ENCODE measurements around the gene XYLT2. TPM values are rescaled to one million over a fixed set of nuclear protein-coding genes. Genes with fewer than 3 reads are reported as not detected.

XYLT2 gene
- total and polyA plus RNA-seq, 2 of the 13 experiments (the other 11 are each of a cell fraction or from before 2014, with no cell fraction given), result 17.0 to 22.1 TPM

DNA sequence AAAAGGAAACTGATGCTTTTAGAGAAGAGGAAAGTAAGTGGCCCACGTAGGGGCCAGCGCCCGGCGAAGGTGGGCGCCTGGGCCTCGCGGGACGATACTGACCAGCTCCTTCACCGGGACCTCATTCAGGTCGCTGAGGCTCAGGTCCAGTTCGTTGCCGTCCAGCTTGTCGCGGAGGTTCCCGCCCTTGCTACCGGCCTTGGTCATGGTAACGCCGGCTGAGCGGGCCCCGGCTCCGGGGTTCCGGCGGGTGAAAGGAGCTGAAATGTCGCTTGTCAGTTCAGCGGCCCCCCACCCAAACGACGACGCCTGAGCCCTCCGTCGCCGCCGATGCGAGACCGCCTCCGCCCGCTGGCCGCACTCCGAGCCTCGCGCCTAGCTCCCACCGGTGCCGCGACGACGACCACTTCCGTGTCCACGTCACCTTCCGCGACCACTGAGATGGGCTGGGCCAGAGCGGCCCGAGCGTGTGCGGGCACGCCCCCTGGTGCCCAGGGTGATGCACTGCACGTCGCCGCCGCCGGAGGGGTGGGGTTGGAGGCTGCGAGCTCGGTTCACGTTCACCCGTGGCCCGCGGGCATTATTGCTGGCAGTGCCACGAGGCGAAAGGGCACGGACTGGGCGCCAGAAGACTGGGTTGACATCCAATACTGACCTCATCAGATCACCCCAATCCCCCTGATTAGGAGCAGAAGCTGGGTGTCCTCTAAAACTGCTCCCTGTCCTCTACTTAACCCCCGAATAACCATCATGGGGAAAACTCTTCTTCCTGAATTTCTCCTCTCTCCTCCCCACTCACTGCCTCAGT lies 51.4 kb downstream of the XYLT2 start, which contains the start of gene LRRC59 (continued):
- TF ChIP-seq ZNF230 (CRISPR knock-in tag; IDR thresholded peaks at IDR 0.05) (peak; percentile 95), GATA4 (IDR thresholded peaks at IDR 0.05; ENCODE audit: borderline replicate concordance, low read depth) (no peak), ZNF460 (CRISPR knock-in tag; IDR thresholded peaks at IDR 0.05; ENCODE audit: borderline replicate concordance) (peak; percentile 64; the same call in 1 of the 2 replicates), ZMYM3 (CRISPR knock-in tag; IDR thresholded peaks at IDR 0.05) (peak; percentile 95), JUN (CRISPR knock-in tag; IDR thresholded peaks at IDR 0.05) (peak; percentile 97), ZMYM2 (CRISPR knock-in tag; IDR thresholded peaks at IDR 0.05) (peak; percentile 66), DR1 (CRISPR knock-in tag; IDR thresholded peaks at IDR 0.05) (peak; percentile 96), JUND (CRISPR knock-in tag; IDR thresholded peaks at IDR 0.05) (peak; percentile 98), TRIM24 (CRISPR knock-in tag; IDR thresholded peaks at IDR 0.05) (no peak), TGIF2 (CRISPR knock-in tag; IDR thresholded peaks at IDR 0.05) (peak; percentile 100), ESRRA (CRISPR knock-in tag; IDR thresholded peaks at IDR 0.05; ENCODE audit: low read depth) (peak; percentile 89), PHF5A (CRISPR knock-in tag; IDR thresholded peaks at IDR 0.05; ENCODE audit: low read depth, unreplicated experiment) (peak; percentile 91), ZFP37 (CRISPR knock-in tag; IDR thresholded peaks at IDR 0.05; ENCODE audit: borderline replicate concordance) (no peak), ZNF160 (CRISPR knock-in tag; IDR thresholded peaks at IDR 0.05) (peak; percentile 98), ZEB1 (IDR thresholded peaks at IDR 0.05; ENCODE audit: insufficient replicate concordance, low read depth) (no peak), KLF15 (CRISPR knock-in tag; IDR thresholded peaks at IDR 0.05; ENCODE audit: borderline replicate concordance) (peak; percentile 75), HOXA5 (CRISPR knock-in tag; IDR thresholded peaks at IDR 0.05) (peak; percentile 98), MED1 (CRISPR knock-in tag; IDR thresholded peaks at IDR 0.05) (peak; percentile 95), CREM (IDR thresholded peaks at IDR 0.05) (peak; percentile 90), CREM (CRISPR knock-in tag; IDR thresholded peaks at IDR 0.05) (peak; percentile 90), ZNF354B (CRISPR knock-in tag; IDR thresholded peaks at IDR 0.05) (peak; percentile 82), KDM5B (CRISPR knock-in tag; IDR thresholded peaks at IDR 0.05; ENCODE audit: borderline replicate concordance) (peak; percentile 99), POLR2AphosphoS2 (IDR thresholded peaks at IDR 0.05; ENCODE audit: low read depth, low read length) (peak; percentile 75; the same call in 1 of the 2 replicates), HNRNPK (IDR thresholded peaks at IDR 0.05; ENCODE audit: low read depth, low read length, poor library complexity, severe bottlenecking) (peak; percentile 87), FOXA3 (CRISPR knock-in tag; IDR thresholded peaks at IDR 0.05) (peak; percentile 91), GTF3A (CRISPR knock-in tag; conservative IDR thresholded peaks at IDR 0.05) (peak; percentile 99), NPAS2 (CRISPR knock-in tag; IDR thresholded peaks at IDR 0.05; ENCODE audit: borderline replicate concordance) (no peak)
- TF ChIP-seq, protein P1, sequence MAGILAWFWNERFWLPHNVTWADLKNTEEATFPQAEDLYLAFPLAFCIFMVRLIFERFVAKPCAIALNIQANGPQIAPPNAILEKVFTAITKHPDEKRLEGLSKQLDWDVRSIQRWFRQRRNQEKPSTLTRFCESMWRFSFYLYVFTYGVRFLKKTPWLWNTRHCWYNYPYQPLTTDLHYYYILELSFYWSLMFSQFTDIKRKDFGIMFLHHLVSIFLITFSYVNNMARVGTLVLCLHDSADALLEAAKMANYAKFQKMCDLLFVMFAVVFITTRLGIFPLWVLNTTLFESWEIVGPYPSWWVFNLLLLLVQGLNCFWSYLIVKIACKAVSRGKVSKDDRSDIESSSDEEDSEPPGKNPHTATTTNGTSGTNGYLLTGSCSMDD (CRISPR knock-in tag; IDR thresholded peaks at IDR 0.05), result 0 out of 2 replicates have a peak, but pooled peaks have one; percentile 25
- TF ChIP-seq, protein P2, sequence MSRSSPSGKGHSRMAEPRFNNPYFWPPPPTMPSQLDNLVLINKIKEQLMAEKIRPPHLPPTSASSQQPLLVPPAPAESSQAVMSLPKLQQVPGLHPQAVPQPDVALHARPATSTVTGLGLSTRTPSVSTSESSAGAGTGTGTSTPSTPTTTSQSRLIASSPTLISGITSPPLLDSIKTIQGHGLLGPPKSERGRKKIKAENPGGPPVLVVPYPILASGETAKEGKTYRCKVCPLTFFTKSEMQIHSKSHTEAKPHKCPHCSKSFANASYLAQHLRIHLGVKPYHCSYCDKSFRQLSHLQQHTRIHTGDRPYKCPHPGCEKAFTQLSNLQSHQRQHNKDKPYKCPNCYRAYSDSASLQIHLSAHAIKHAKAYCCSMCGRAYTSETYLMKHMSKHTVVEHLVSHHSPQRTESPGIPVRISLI (CRISPR knock-in tag; IDR thresholded peaks at IDR 0.05; ENCODE audit: borderline replicate concordance), result peak; percentile 85

Data from HepG2 (cell line).